ENCODE measurements around the gene SSMEM1.

DNA sequence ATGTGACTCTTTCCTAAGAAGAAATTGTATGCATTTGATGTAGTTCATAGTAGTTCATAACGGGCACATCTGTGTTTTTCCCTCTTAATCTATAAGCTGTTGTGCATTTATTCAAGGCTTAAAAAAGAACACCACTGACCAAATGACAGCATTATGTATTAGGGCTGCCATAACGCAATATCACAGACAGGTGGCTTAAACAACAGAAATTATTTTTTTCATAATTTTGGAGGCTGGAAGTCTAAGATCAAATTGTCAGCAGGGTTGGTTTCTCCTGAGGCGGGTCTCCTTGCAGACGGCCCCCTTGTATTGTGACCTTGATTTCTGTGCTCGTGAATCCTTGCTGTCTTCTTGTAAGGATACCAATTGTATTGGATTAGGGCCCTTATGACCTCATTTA is 627 bp upstream of the SSMEM1 start:
- TF ChIP-seq, protein P1, sequence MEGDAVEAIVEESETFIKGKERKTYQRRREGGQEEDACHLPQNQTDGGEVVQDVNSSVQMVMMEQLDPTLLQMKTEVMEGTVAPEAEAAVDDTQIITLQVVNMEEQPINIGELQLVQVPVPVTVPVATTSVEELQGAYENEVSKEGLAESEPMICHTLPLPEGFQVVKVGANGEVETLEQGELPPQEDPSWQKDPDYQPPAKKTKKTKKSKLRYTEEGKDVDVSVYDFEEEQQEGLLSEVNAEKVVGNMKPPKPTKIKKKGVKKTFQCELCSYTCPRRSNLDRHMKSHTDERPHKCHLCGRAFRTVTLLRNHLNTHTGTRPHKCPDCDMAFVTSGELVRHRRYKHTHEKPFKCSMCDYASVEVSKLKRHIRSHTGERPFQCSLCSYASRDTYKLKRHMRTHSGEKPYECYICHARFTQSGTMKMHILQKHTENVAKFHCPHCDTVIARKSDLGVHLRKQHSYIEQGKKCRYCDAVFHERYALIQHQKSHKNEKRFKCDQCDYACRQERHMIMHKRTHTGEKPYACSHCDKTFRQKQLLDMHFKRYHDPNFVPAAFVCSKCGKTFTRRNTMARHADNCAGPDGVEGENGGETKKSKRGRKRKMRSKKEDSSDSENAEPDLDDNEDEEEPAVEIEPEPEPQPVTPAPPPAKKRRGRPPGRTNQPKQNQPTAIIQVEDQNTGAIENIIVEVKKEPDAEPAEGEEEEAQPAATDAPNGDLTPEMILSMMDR (conservative IDR thresholded peaks at IDR 0.05; ENCODE audit: low read length), result 0 out of 2 replicates have a peak, but pooled peaks have one; percentile 25
- TF ChIP-seq EZH2phosphoT487 (IDR thresholded peaks at IDR 0.05; ENCODE audit: borderline replicate concordance, low read depth, low read length), result no peak
